ENCODE measurements around the gene SUN5. TPM values are rescaled to one million over a fixed set of nuclear protein-coding genes. Genes with fewer than 3 reads are reported as not detected.

The SUN5 gene
- total RNA-seq, 1 experiment from 2014 or later, result not detected

GRCh38 chr20:33025318-33025876 lies 21.2 kb upstream of the SUN5 start (continued):
- TF ChIP-seq HMGXB4 (CRISPR knock-in tag; IDR thresholded peaks at IDR 0.05) (no peak), FOXP4 (CRISPR knock-in tag; IDR thresholded peaks at IDR 0.05) (no peak), ZNF263 (CRISPR knock-in tag; IDR thresholded peaks at IDR 0.05; ENCODE audit: low read depth) (no peak)

- ATAC-seq, result no peak
- TF ChIP-seq CREM (CRISPR knock-in tag; IDR thresholded peaks at IDR 0.05), result no peak
- no peak for TF ChIP-seq ZBTB43 (CRISPR knock-in tag; IDR thresholded peaks at IDR 0.05)
- no peak for TF ChIP-seq EMX1 (CRISPR knock-in tag; IDR thresholded peaks at IDR 0.05)
- no peak for TF ChIP-seq FOXP1 (CRISPR knock-in tag; IDR thresholded peaks at IDR 0.05; ENCODE audit: borderline replicate concordance)
- no peak for TF ChIP-seq JAZF1 (CRISPR knock-in tag; IDR thresholded peaks at IDR 0.05)
- no peak for TF ChIP-seq SMAD4 (CRISPR knock-in tag; IDR thresholded peaks at IDR 0.05)
- TF ChIP-seq ARID4B (CRISPR knock-in tag; IDR thresholded peaks at IDR 0.05; ENCODE audit: borderline replicate concordance), result no peak
- TF ChIP-seq AFF4 (CRISPR knock-in tag; IDR thresholded peaks at IDR 0.05; ENCODE audit: borderline replicate concordance), result no peak
- no peak for TF ChIP-seq PREB (CRISPR knock-in tag; IDR thresholded peaks at IDR 0.05; ENCODE audit: borderline replicate concordance)
- TF ChIP-seq PRRX2 (CRISPR knock-in tag; IDR thresholded peaks at IDR 0.05), result no peak
- no peak for TF ChIP-seq ZNF138 (CRISPR knock-in tag; conservative IDR thresholded peaks at IDR 0.05)
- TF ChIP-seq NR3C1 (CRISPR knock-in tag; conservative IDR thresholded peaks at IDR 0.05; ENCODE audit: low read depth), result no peak
- no peak for TF ChIP-seq ELF4 (CRISPR knock-in tag; IDR thresholded peaks at IDR 0.05; ENCODE audit: low read depth)
- no peak for TF ChIP-seq ZNF317 (CRISPR knock-in tag; IDR thresholded peaks at IDR 0.05; ENCODE audit: borderline replicate concordance, low read depth)
- TF ChIP-seq CBFB (CRISPR knock-in tag; IDR thresholded peaks at IDR 0.05; ENCODE audit: low read depth), result no peak
- no peak for TF ChIP-seq ZNF219 (CRISPR knock-in tag; IDR thresholded peaks at IDR 0.05; ENCODE audit: borderline replicate concordance)
- H3K27me3 Mint-ChIP-seq (ENCODE audit: low read depth), result no peaks in the 10 kb centered on the region
- H3K4me3 Mint-ChIP-seq, result no peak overlapping the region
- H3K27ac Mint-ChIP-seq, result no peak overlapping the region
- H3K9me3 Mint-ChIP-seq, result no peaks in the 10 kb centered on the region
- H3K4me1 Mint-ChIP-seq, result no peaks in the 10 kb centered on the region
- CTCF ChIA-PET, result no interaction called here
- no peaks in the 10 kb centered on the region for H3K36me3 Mint-ChIP-seq
- POLR2A ChIA-PET, result no interaction called here
- no peak for DNase-seq (ENCODE audit: low spot score)
Measured at GRCh38 chr20:33024609-33025317, 20.5 kb upstream of the SUN5 start.
